ENCODE results near the gene GAR1. TPM values are rescaled to one million over a fixed set of nuclear protein-coding genes. Genes with fewer than 3 reads are reported as not detected.

GAR1 gene
- total RNA-seq, 1 donor from 2014 or later, result 8.6 TPM

DNA sequence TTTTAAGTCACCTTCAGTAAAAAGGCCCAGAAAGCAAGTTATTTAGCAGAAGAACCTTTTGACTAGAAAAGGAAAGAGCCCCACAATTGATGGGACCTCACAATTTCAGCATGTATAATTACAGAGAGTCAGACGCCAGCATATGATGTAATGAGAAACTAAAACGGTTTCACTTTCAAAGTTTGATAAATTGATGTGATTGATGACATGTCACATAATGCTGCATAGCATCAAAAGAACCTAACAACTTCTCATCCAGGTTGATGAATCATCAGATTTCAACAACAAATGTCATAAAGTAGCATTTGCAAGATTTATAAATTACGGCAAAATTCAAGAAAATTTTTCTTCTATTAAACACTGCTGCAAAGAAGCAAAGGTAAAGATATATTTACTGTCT lies 3.9 kb upstream of the GAR1 start:
- DNase-seq, result no peak
- H3K27me3 ChIP-seq (ENCODE audit: low read depth), result no peaks in the 10 kb centered on the region
- no peaks in the 10 kb centered on the region for H3K36me3 ChIP-seq
- H3K4me1 ChIP-seq, result peaks cover 24% of the 10 kb centered on the region
- intact Hi-C loops (cut with micrococcal nuclease), result no loop called here
- H3K9me3 ChIP-seq (replicated peaks), result no peaks in the 10 kb centered on the region
- no peak overlapping the region for H3K27ac ChIP-seq (replicated peaks)
- TF ChIP-seq, protein P1, sequence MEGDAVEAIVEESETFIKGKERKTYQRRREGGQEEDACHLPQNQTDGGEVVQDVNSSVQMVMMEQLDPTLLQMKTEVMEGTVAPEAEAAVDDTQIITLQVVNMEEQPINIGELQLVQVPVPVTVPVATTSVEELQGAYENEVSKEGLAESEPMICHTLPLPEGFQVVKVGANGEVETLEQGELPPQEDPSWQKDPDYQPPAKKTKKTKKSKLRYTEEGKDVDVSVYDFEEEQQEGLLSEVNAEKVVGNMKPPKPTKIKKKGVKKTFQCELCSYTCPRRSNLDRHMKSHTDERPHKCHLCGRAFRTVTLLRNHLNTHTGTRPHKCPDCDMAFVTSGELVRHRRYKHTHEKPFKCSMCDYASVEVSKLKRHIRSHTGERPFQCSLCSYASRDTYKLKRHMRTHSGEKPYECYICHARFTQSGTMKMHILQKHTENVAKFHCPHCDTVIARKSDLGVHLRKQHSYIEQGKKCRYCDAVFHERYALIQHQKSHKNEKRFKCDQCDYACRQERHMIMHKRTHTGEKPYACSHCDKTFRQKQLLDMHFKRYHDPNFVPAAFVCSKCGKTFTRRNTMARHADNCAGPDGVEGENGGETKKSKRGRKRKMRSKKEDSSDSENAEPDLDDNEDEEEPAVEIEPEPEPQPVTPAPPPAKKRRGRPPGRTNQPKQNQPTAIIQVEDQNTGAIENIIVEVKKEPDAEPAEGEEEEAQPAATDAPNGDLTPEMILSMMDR (IDR thresholded peaks at IDR 0.05; ENCODE audit: borderline replicate concordance), result no peak
- no peak overlapping the region for H3K4me3 ChIP-seq

DNA sequence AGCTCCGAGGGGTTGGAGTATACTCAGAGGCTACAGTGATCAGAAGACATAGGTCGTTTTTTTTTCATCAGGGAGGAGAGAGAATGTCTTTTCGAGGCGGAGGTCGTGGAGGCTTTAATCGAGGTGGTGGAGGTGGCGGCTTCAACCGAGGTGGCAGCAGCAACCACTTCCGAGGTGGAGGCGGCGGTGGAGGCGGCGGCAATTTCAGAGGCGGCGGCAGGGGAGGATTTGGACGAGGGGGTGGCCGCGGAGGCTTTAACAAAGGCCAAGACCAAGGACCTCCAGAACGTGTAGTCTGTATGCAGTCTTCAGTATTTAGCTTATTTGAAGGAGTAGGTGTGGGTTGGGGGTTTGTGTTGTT lies 500 bp downstream of the GAR1 start:
- H3K4me1 ChIP-seq, result peaks cover 32% of the 10 kb centered on the region
- H3K9me3 ChIP-seq (replicated peaks), result no peaks in the 10 kb centered on the region
- no peak for DNase-seq
- peak overlapping the region; percentile 92 for H3K4me3 ChIP-seq
- H3K27ac ChIP-seq (replicated peaks), result peak overlapping the region; percentile 90
- intact Hi-C loops (cut with micrococcal nuclease), result no loop called here
- peaks cover 17% of the 10 kb centered on the region for H3K36me3 ChIP-seq
- TF ChIP-seq, protein P1 (IDR thresholded peaks at IDR 0.05; ENCODE audit: borderline replicate concordance), result no peak
- H3K27me3 ChIP-seq (ENCODE audit: low read depth), result no peaks in the 10 kb centered on the region

DNA sequence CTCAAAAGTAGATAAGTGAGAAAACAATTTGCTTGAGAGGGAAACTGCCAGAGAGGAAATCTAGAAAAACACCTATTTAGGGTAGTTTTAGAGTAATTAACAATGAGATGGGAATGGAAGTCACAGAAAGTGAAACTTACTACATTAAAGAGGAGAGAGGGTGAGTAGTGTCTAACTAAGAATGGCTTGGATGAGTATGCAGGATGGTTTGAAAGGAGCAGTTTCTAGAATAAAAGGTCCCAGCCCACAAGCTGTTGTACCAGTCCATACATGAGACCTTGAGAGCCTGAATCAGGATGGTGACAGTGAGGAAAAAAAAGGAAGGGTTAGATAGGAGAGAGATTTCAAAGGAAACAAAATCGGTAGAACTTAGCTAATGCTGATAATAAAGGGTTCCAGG lies 1.3 kb downstream of the GAR1 start:
- Histone ChIP-seq H3K27me3 (ENCODE audit: low read depth) (no peaks in the 10 kb centered on the region), H3K27ac (replicated peaks) (no peak overlapping the region), H3K4me1 (peaks cover 32% of the 10 kb centered on the region), H3K36me3 (peaks cover 22% of the 10 kb centered on the region), H3K9me3 (replicated peaks) (no peaks in the 10 kb centered on the region), H3K4me3 (no peak overlapping the region)
- TF ChIP-seq, protein P1 (IDR thresholded peaks at IDR 0.05; ENCODE audit: borderline replicate concordance), result no peak
- intact Hi-C loops (cut with micrococcal nuclease), result no loop called here
- DNase-seq, result no peak

DNA sequence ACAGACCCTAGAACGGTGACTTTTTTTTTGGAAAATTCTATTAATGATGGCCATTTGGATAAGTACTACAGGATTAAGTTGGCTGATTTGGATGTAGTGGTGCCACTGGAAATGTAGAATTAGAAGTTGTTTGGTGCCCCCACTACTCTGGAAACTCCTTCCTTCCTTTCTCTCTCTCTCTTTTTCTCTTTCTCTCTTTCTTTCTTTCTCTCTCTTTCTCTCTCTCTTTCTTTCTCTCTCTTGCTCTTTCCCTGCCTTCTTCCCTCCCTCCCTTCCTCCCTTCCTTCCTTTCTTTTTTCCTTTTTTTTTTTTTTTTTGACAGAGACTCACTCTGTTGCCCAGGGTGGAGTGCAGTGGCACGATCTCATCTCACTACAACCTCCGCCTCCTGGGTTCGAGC lies 2.7 kb downstream of the GAR1 start:
- Histone ChIP-seq H3K4me1 (peaks cover 32% of the 10 kb centered on the region), H3K9me3 (replicated peaks) (no peaks in the 10 kb centered on the region), H3K4me3 (no peak overlapping the region), H3K36me3 (peaks cover 35% of the 10 kb centered on the region), H3K27me3 (ENCODE audit: low read depth) (no peaks in the 10 kb centered on the region), H3K27ac (replicated peaks) (no peak overlapping the region)
- TF ChIP-seq, protein P1 (IDR thresholded peaks at IDR 0.05; ENCODE audit: borderline replicate concordance), result no peak
- intact Hi-C loops (cut with micrococcal nuclease), result no loop called here
- DNase-seq, result no peak

DNA sequence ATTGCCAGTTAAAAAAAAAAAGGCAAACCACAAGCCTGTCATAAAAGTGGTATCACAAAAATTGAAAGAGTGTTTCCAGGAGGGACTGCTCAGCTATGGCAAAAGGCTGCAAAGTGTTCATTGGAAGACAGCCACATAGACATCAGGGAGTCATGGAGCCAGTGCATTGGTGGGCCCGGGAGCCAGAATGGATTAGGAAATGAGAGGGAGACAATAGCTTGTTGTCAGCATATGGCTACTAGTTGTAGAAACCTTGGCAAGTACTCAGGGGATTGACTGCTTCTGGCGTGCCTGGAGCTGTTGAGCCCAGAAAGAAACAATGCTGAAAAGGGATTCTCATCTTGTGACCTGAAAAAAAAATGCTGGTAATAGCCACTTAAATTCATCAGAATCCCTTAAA lies 5.0 kb downstream of the GAR1 start:
- no peak overlapping the region for H3K4me3 ChIP-seq
- TF ChIP-seq, protein P1 (IDR thresholded peaks at IDR 0.05; ENCODE audit: borderline replicate concordance), result no peak
- H3K4me1 ChIP-seq, result peaks cover 20% of the 10 kb centered on the region
- no peak overlapping the region for H3K27ac ChIP-seq (replicated peaks)
- H3K36me3 ChIP-seq, result peaks cover 57% of the 10 kb centered on the region
- H3K9me3 ChIP-seq (replicated peaks), result no peaks in the 10 kb centered on the region
- intact Hi-C loops (cut with micrococcal nuclease), result no loop called here
- DNase-seq, result no peak
- H3K27me3 ChIP-seq (ENCODE audit: low read depth), result no peaks in the 10 kb centered on the region

DNA sequence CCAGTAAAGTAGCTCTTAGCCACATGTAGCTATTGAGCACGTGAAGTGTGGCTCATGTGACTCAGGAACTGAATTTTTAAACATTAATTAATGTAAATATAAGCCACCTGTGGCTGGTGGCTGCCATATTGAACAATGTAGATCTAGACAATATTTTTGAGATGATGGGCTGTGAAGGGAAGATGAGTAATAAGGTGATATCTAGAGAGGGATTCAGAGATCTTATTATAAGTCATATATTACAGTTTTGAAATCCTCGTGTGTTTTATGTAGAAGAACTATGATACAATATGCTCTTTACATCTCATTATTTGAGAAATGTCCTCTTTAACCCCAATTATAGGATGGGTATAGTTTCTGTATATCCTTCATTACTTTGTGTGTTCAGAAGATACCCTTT lies 5.6 kb downstream of the GAR1 start:
- peaks cover 59% of the 10 kb centered on the region for H3K36me3 ChIP-seq

More for the DNA sequence above, 5.6 kb downstream of the GAR1 start:
- H3K4me3 ChIP-seq, result no peak overlapping the region
- peaks cover 14% of the 10 kb centered on the region for H3K4me1 ChIP-seq
- no peaks in the 10 kb centered on the region for H3K9me3 ChIP-seq (replicated peaks)
- no peak for DNase-seq
- intact Hi-C loops (cut with micrococcal nuclease), result no loop called here
- TF ChIP-seq, protein P1 (IDR thresholded peaks at IDR 0.05; ENCODE audit: borderline replicate concordance), result no peak
- no peak overlapping the region for H3K27ac ChIP-seq (replicated peaks)
- H3K27me3 ChIP-seq (ENCODE audit: low read depth), result no peaks in the 10 kb centered on the region

Data from left ventricle myocardium inferior (tissue), 1 donor.